ENCODE results near the gene SCAMP1. TPM values are rescaled to one million over a fixed set of nuclear protein-coding genes. Genes with fewer than 3 reads are reported as not detected.

The SCAMP1 gene
- total RNA-seq, 2 donors from 2014 or later = 24.8 to 31.4 TPM

DNA sequence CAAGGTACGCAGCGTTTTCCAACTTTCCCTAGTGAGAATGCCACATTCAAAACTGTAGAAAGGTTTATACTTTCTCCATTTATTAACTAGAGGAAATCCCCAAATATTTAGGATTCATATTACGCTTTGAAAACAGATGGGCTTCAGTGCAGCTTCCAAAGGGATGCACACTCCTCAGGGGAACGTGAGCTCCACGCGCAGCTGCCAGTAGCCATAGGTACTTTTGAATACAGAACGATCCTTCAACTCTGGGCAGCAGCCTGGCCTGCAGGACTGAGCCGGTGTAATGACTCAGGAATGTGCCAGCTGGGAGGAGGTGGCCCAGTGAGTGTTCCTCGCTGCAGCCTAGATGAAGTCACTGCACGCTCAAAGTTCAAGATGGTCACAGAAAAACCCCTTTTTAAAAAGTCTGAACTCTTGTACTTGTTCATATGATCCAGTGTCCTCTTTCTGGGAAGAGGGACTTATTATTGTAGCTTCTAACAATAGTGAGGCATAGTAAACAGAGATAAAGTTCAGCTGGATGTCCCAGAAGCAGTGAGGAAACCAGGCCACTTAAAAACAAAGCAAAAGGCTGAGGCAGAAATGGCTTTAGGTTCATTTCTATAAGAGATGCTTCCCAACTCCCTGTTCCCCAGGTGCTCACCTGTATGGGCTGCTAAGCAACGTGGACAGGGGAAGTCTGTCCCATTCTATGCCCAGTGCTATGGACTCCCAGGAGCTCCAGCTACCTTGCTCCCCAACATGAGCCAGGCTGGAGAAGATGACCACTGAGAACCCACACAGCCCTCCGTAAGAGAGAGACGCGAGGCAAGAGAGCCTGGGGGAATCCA, 158.2 kb downstream of the SCAMP1 start:
- no peak overlapping the region for H3K4me3 ChIP-seq
- no peaks in the 10 kb centered on the region for H3K9me3 ChIP-seq
- H3K4me1 ChIP-seq (ENCODE audit: control insufficient read depth in 1 of 2, low read depth in 2 of 2) = peaks cover 14 to 30% of the 10 kb centered on the region in 2 donors
- H3K27ac ChIP-seq = peak overlapping the region; percentile 60 to 88
- ATAC-seq (ENCODE audit: insufficient number of reproducible peaks, low FRiP score, low read depth) (peak; percentile 69), DNase-seq (ENCODE audit: low spot score) (peak; percentile 69)
- H3K36me3 ChIP-seq = no peaks in the 10 kb centered on the region
- no peaks in the 10 kb centered on the region for H3K27me3 ChIP-seq (replicated peaks; ENCODE audit: insufficient read depth)
- TF ChIP-seq, protein P1, sequence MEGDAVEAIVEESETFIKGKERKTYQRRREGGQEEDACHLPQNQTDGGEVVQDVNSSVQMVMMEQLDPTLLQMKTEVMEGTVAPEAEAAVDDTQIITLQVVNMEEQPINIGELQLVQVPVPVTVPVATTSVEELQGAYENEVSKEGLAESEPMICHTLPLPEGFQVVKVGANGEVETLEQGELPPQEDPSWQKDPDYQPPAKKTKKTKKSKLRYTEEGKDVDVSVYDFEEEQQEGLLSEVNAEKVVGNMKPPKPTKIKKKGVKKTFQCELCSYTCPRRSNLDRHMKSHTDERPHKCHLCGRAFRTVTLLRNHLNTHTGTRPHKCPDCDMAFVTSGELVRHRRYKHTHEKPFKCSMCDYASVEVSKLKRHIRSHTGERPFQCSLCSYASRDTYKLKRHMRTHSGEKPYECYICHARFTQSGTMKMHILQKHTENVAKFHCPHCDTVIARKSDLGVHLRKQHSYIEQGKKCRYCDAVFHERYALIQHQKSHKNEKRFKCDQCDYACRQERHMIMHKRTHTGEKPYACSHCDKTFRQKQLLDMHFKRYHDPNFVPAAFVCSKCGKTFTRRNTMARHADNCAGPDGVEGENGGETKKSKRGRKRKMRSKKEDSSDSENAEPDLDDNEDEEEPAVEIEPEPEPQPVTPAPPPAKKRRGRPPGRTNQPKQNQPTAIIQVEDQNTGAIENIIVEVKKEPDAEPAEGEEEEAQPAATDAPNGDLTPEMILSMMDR (IDR thresholded peaks at IDR 0.05) = no peak

DNA sequence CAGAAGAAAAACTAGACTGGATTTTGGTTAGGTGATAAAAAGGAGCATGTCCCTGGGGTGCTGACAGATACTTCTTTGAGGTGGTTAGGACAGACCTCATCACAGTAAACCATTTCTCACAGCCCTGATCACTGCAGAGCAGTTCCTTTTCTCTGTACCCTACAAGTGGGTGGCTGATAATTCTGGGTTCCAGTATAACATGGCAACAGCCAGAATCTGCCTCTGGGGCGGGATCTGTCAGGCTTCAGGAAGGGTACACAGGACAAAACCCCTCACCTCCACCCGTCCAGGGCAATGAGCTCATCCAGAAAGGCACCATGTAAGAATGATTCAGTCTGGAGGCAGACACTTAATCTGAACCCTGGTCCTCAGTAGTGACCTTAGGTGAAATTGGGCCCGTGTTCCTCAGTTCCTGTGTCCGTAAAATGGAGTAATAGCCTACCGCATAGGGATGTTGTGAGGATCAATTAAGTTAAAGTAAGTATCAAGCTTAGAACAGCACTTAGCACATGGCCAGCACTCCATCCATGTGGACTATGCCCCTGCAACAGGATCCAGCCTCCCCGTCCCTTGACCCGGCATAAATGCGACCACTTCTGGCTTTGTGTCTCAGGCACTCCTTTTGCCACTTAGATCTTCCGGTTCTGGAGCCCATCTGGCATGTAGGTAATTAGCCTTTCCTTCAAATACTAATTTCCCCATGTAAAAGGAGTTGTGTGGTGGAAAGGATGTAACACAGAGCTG, 159.0 kb downstream of the SCAMP1 start:
- H3K27me3 ChIP-seq (replicated peaks; ENCODE audit: insufficient read depth) = no peaks in the 10 kb centered on the region
- H3K4me3 ChIP-seq = no peak overlapping the region
- H3K27ac ChIP-seq = peak overlapping the region; percentile 60 to 88
- H3K36me3 ChIP-seq = no peaks in the 10 kb centered on the region
- no peaks in the 10 kb centered on the region for H3K9me3 ChIP-seq
- no peak for DNase-seq (ENCODE audit: low spot score)
- TF ChIP-seq, protein P1 (IDR thresholded peaks at IDR 0.05) = no peak
- no peak for ATAC-seq (ENCODE audit: insufficient number of reproducible peaks, low FRiP score, low read depth)
- H3K4me1 ChIP-seq (ENCODE audit: control insufficient read depth in 1 of 2, low read depth in 2 of 2) = peaks cover 22 to 36% of the 10 kb centered on the region in 2 donors

DNA sequence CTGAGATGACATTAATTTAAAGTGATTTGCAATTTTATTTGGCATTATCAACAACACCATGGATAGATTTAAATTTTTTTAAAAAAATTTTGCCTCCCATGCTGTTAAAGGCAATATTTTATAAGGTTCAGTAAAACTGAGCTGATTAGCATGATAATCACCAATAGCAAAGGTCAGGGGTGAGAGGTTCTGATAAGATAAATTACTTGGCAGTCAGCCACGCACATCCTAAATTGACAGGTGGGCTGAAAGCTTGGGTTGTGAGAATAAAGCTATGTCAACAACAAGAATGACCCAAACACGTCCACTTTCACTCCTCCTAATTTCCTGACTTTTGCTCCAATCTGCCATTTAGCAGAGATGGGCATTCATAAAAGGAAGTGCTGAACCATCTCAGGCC, 161.0 kb downstream of the SCAMP1 start:
- Histone ChIP-seq H3K36me3 (no peaks in the 10 kb centered on the region), H3K4me3 (no peak overlapping the region), H3K27me3 (replicated peaks; ENCODE audit: insufficient read depth) (no peaks in the 10 kb centered on the region), H3K27ac (no peak overlapping the region), H3K9me3 (no peaks in the 10 kb centered on the region), H3K4me1 (ENCODE audit: control insufficient read depth in 1 of 2, low read depth in 2 of 2) (peaks cover 36 to 51% of the 10 kb centered on the region in 2 donors)
- TF ChIP-seq, protein P1 (IDR thresholded peaks at IDR 0.05) = no peak
- no peak for ATAC-seq (ENCODE audit: insufficient number of reproducible peaks, low FRiP score, low read depth)
- DNase-seq (ENCODE audit: low spot score) = no peak

- H3K27ac ChIP-seq = no peak overlapping the region
- no peaks in the 10 kb centered on the region for H3K9me3 ChIP-seq
- TF ChIP-seq, protein P1 (IDR thresholded peaks at IDR 0.05) = no peak
- ATAC-seq (ENCODE audit: insufficient number of reproducible peaks, low FRiP score, low read depth) (no peak), DNase-seq (ENCODE audit: low spot score) (no peak)
- no peaks in the 10 kb centered on the region for H3K27me3 ChIP-seq (replicated peaks; ENCODE audit: insufficient read depth)
- no peak overlapping the region for H3K4me3 ChIP-seq
- H3K4me1 ChIP-seq (ENCODE audit: control insufficient read depth in 1 of 2, low read depth in 2 of 2) = peaks cover 42 to 60% of the 10 kb centered on the region in 2 donors
- no peaks in the 10 kb centered on the region for H3K36me3 ChIP-seq
Observed at GRCh38 chr5:78522476-78523260, 162.3 kb downstream of the SCAMP1 start.
